ENCODE data around the gene RALGDS. TPM values are rescaled to one million over a fixed set of nuclear protein-coding genes. Genes with fewer than 3 reads are reported as not detected.

The RALGDS gene
- total RNA-seq, 1 experiment from 2014 or later, result 36.1 TPM

DNA sequence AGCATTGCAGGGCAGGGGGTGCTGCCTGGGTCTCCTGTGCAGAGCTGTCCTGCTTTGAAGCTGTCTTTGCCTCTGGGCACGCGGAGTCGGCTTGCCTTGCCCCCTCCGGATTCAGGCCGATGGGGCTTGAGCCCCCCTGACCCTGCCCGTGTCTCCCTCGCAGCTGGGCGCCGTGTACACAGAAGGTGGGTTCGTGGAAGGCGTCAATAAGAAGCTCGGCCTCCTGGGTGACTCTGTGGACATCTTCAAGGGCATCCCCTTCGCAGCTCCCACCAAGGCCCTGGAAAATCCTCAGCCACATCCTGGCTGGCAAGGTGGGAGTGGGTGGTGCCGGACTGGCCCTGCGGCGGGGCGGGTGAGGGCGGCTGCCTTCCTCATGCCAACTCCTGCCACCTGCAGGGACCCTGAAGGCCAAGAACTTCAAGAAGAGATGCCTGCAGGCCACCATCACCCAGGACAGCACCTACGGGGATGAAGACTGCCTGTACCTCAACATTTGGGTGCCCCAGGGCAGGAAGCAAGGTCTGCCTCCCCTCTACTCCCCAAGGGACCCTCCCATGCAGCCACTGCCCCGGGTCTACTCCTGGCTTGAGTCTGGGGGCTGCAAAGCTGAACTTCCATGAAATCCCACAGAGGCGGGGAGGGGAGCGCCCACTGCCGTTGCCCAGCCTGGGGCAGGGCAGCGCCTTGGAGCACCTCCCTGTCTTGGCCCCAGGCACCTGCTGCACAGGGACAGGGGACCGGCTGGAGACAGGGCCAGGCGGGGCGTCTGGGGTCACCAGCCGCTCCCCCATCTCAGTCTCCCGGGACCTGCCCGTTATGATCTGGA, 56.6 kb downstream of the RALGDS start:
- H3K9me2 ChIP-seq (ENCODE audit: insufficient read depth), result no peaks in the 10 kb centered on the region
- CTCF ChIA-PET, result no interaction called here
- no peak for TF ChIP-seq TCF7L2 (IDR thresholded peaks at IDR 0.05; ENCODE audit: borderline replicate concordance, extremely low read depth, insufficient read depth, insufficient read length)
- no peak for TF ChIP-seq JUND (IDR thresholded peaks at IDR 0.05)
- no peak for TF ChIP-seq ELF1 (IDR thresholded peaks at IDR 0.05; ENCODE audit: borderline replicate concordance, low read depth)
- no peak for TF ChIP-seq RAD21 (IDR thresholded peaks at IDR 0.05; ENCODE audit: low read depth)
- TF ChIP-seq, protein P1, sequence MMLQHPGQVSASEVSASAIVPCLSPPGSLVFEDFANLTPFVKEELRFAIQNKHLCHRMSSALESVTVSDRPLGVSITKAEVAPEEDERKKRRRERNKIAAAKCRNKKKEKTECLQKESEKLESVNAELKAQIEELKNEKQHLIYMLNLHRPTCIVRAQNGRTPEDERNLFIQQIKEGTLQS (IDR thresholded peaks at IDR 0.05), result no peak
- TF ChIP-seq SIN3A (IDR thresholded peaks at IDR 0.05; ENCODE audit: low read depth), result no peak
- H3K79me2 ChIP-seq (ENCODE audit: insufficient read depth, low read length), result no peaks in the 10 kb centered on the region
- no peak for ATAC-seq
- no peaks in the 10 kb centered on the region for H3K36me3 ChIP-seq (ENCODE audit: control insufficient read depth in 1 of 2, insufficient read depth in 2 of 2, low read length in 2 of 2)
- no peaks in the 10 kb centered on the region for H4K20me1 ChIP-seq (ENCODE audit: insufficient read depth)
- RAD21 ChIA-PET (ENCODE audit: low non-redundant PET in 1 of 2, low total read pairs in 2 of 2, uncharacterized antibody in 2 of 2, unreplicated experiment in 2 of 2), result no interaction called here
- POLR2A ChIA-PET, result no interaction called here
- no TSS peak for BruUV-seq (replicated peaks)
- peaks cover 0 to 2% of the 10 kb centered on the region in 2 experiments; a peak in 1 of 4 replicates for H3K4me1 ChIP-seq (ENCODE audit: control insufficient read depth in 1 of 2, insufficient read depth in 2 of 2, low read length in 2 of 2)
- H3K4me2 ChIP-seq (ENCODE audit: low read length), result no peak overlapping the region
- H2AFZ ChIP-seq (ENCODE audit: low read depth, low read length, poor library complexity, severe bottlenecking), result no peak overlapping the region
- no peak overlapping the region for H3K9ac ChIP-seq (ENCODE audit: low read length)
- no peaks in the 10 kb centered on the region for H3K27me3 ChIP-seq (ENCODE audit: insufficient read depth, low read length)
- H3K4me3 ChIP-seq (replicated peaks in 1 of 2; ENCODE audit: low read depth in 1 of 2, low read length in 2 of 2), result no peak overlapping the region
- no peak for DNase-seq (ENCODE audit: low read depth, low spot score)
- no peak overlapping the region for H3K27ac ChIP-seq (ENCODE audit: low read depth, low read length)
- no peaks in the 10 kb centered on the region for H3K9me3 ChIP-seq (ENCODE audit: control insufficient read depth in 1 of 2, insufficient read depth in 1 of 2, low read depth in 1 of 2, low read length in 2 of 2)
- intact Hi-C loops (cut with micrococcal nuclease), result no loop called here

- no peaks in the 10 kb centered on the region for H3K27me3 ChIP-seq (ENCODE audit: insufficient read depth, low read length)
- BruUV-seq (replicated peaks), result no TSS peak
- no peak overlapping the region for H3K4me2 ChIP-seq (ENCODE audit: low read length)
- no peak overlapping the region for H3K9ac ChIP-seq (ENCODE audit: low read length)
- H4K20me1 ChIP-seq (ENCODE audit: insufficient read depth), result no peaks in the 10 kb centered on the region
- ChIA-PET POLR2A (no interaction called here), RAD21 (ENCODE audit: low non-redundant PET in 1 of 2, low total read pairs in 2 of 2, uncharacterized antibody in 2 of 2, unreplicated experiment in 2 of 2) (no interaction called here), CTCF (no interaction called here)
- H3K9me2 ChIP-seq (ENCODE audit: insufficient read depth), result no peaks in the 10 kb centered on the region
- H3K79me2 ChIP-seq (ENCODE audit: insufficient read depth, low read length), result no peaks in the 10 kb centered on the region
- H2AFZ ChIP-seq (ENCODE audit: low read depth, low read length, poor library complexity, severe bottlenecking), result no peak overlapping the region
- H3K4me3 ChIP-seq (replicated peaks in 1 of 2; ENCODE audit: low read depth in 1 of 2, low read length in 2 of 2), result no peak overlapping the region
- H3K9me3 ChIP-seq (ENCODE audit: control insufficient read depth in 1 of 2, insufficient read depth in 1 of 2, low read depth in 1 of 2, low read length in 2 of 2), result no peaks in the 10 kb centered on the region
- H3K27ac ChIP-seq (ENCODE audit: low read depth, low read length), result no peak overlapping the region
- ATAC-seq (no peak), DNase-seq (ENCODE audit: low read depth, low spot score) (no peak)
- intact Hi-C loops (cut with micrococcal nuclease), result no loop called here
- H3K4me1 ChIP-seq (ENCODE audit: control insufficient read depth in 1 of 2, insufficient read depth in 2 of 2, low read length in 2 of 2), result peaks cover 0 to 2% of the 10 kb centered on the region in 2 experiments; a peak in 1 of 4 replicates
- no peaks in the 10 kb centered on the region for H3K36me3 ChIP-seq (ENCODE audit: control insufficient read depth in 1 of 2, insufficient read depth in 2 of 2, low read length in 2 of 2)
- TF ChIP-seq EGR1 (IDR thresholded peaks at IDR 0.05; ENCODE audit: low read depth) (no peak), TCF7L2 (IDR thresholded peaks at IDR 0.05; ENCODE audit: borderline replicate concordance, extremely low read depth, insufficient read depth, insufficient read length) (no peak), ELF1 (IDR thresholded peaks at IDR 0.05; ENCODE audit: borderline replicate concordance, low read depth) (no peak), POLR2A (IDR thresholded peaks at IDR 0.05; ENCODE audit: borderline replicate concordance, extremely low read depth, insufficient read depth, insufficient read length) (no peak), SIN3A (IDR thresholded peaks at IDR 0.05; ENCODE audit: low read depth) (no peak), ZFX (IDR thresholded peaks at IDR 0.05) (no peak), CEBPB (IDR thresholded peaks at IDR 0.05; ENCODE audit: low read depth) (no peak), RAD21 (IDR thresholded peaks at IDR 0.05; ENCODE audit: low read depth) (no peak), SRF (IDR thresholded peaks at IDR 0.05; ENCODE audit: low read depth) (no peak), MAX (IDR thresholded peaks at IDR 0.05) (no peak), FOSL1 (IDR thresholded peaks at IDR 0.05; ENCODE audit: low read depth) (no peak), YY1 (IDR thresholded peaks at IDR 0.05; ENCODE audit: extremely low read depth, insufficient replicate concordance, low read depth, low read length) (no peak)
- TF ChIP-seq, protein P2, sequence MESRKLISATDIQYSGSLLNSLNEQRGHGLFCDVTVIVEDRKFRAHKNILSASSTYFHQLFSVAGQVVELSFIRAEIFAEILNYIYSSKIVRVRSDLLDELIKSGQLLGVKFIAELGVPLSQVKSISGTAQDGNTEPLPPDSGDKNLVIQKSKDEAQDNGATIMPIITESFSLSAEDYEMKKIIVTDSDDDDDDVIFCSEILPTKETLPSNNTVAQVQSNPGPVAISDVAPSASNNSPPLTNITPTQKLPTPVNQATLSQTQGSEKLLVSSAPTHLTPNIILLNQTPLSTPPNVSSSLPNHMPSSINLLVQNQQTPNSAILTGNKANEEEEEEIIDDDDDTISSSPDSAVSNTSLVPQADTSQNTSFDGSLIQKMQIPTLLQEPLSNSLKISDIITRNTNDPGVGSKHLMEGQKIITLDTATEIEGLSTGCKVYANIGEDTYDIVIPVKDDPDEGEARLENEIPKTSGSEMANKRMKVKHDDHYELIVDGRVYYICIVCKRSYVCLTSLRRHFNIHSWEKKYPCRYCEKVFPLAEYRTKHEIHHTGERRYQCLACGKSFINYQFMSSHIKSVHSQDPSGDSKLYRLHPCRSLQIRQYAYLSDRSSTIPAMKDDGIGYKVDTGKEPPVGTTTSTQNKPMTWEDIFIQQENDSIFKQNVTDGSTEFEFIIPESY (IDR thresholded peaks at IDR 0.05; ENCODE audit: extremely low read depth, insufficient replicate concordance, low read length), result no peak
Measured at GRCh38 chr9:133063500-133064231, 57.4 kb downstream of the RALGDS start.
